Colonic mucosa (tissue), 4 donors: ENCODE data around the gene KRTAP21-1. TPM values are rescaled to one million over a fixed set of nuclear protein-coding genes. Genes with fewer than 3 reads are reported as not detected.

Source experiments
- DNase-seq: peaks from one replicate; pipeline ENCODE4 v3.0.0-alpha.2; 2020
- H3K27ac ChIP-seq: fragments of 200-600 bp; one replicate; pipeline ENCODE4 v1.8.0; 2021
- H3K27me3 ChIP-seq: fragments of 200-600 bp; one replicate; pipeline ENCODE4 v1.8.0; 2021
- H3K36me3 ChIP-seq: fragments of 200-600 bp; one replicate; pipeline ENCODE4 v1.8.0; 2021
- H3K4me1 ChIP-seq: fragments of 200-600 bp; one replicate; pipeline ENCODE4 v1.8.0; 2021; ENCODE audit warnings: mild to moderate bottlenecking
- H3K4me3 ChIP-seq: fragments of 200-600 bp; one replicate; pipeline ENCODE4 v1.8.0; 2021
- H3K9ac ChIP-seq, 2 donors: one replicate each; pipeline ENCODE4 v1.7.0; 2013; ENCODE audit warnings: control low read depth in 2 of 2, low read depth in 2 of 2, low read length in 2 of 2
- H3K9me3 ChIP-seq: fragments of 200-600 bp; one replicate; pipeline ENCODE4 v1.8.0; 2021
- intact Hi-C: fragments of 100-400 bp; cut with DNase I; formaldehyde crosslinking; loops from one replicate; pipeline ENCODE4 v1.14.1; 2022
- total RNA-seq, 2 donors: library from RNA; stranded (reverse); fragmentation: NEBNext Ultra II Directional in 1 of 2; extraction: Animal tissue kit (Norgen Biotek cat#: 25700) in 1 of 2; gene quantifications; one replicate each; pipeline ENCODE4 v1.2.1, GENCODE V29; 2021
- TF ChIP-seq, protein P1 (sequence below): fragments of 200-600 bp; IDR thresholded peaks from one replicate; pipeline ENCODE4 v1.8.0; 2022; ENCODE audit warnings: antibody characterized with exemption, mild to moderate bottlenecking
- donor health status: healthy.
- donor health status: DM: no; HTN: no; CAD: no.
- donor health status: DM: no; HTN: no; CAD: no.

KRTAP21-1 gene
- total RNA-seq, 2 donors from 2014 or later: not detected

- no peak for DNase-seq
- no peaks in the 10 kb centered on the region for H3K27me3 ChIP-seq
- no peaks in the 10 kb centered on the region for H3K4me1 ChIP-seq
- H3K9ac ChIP-seq: no peak overlapping the region
- no peaks in the 10 kb centered on the region for H3K36me3 ChIP-seq
- H3K4me3 ChIP-seq: no peak overlapping the region
- no peaks in the 10 kb centered on the region for H3K9me3 ChIP-seq
- no peak overlapping the region for H3K27ac ChIP-seq
- intact Hi-C loops: no loop called here
- TF ChIP-seq, protein P1, sequence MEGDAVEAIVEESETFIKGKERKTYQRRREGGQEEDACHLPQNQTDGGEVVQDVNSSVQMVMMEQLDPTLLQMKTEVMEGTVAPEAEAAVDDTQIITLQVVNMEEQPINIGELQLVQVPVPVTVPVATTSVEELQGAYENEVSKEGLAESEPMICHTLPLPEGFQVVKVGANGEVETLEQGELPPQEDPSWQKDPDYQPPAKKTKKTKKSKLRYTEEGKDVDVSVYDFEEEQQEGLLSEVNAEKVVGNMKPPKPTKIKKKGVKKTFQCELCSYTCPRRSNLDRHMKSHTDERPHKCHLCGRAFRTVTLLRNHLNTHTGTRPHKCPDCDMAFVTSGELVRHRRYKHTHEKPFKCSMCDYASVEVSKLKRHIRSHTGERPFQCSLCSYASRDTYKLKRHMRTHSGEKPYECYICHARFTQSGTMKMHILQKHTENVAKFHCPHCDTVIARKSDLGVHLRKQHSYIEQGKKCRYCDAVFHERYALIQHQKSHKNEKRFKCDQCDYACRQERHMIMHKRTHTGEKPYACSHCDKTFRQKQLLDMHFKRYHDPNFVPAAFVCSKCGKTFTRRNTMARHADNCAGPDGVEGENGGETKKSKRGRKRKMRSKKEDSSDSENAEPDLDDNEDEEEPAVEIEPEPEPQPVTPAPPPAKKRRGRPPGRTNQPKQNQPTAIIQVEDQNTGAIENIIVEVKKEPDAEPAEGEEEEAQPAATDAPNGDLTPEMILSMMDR: no peak
Observed at GRCh38 chr21:30710499-30710898, 44.7 kb downstream of the KRTAP21-1 start.

GRCh38 chr21:30707409-30707808 lies 47.8 kb downstream of the KRTAP21-1 start:
- no peaks in the 10 kb centered on the region for H3K9me3 ChIP-seq
- DNase-seq: no peak
- no peak overlapping the region for H3K4me3 ChIP-seq
- H3K4me1 ChIP-seq: no peaks in the 10 kb centered on the region
- no peak overlapping the region for H3K27ac ChIP-seq
- intact Hi-C loops: no loop called here
- no peaks in the 10 kb centered on the region for H3K36me3 ChIP-seq
- TF ChIP-seq, protein P1: no peak
- no peaks in the 10 kb centered on the region for H3K27me3 ChIP-seq
- H3K9ac ChIP-seq: no peak overlapping the region

Other genes starting within 250 kb of the KRTAP21-1 start
- gene KRTAP19-6, start 213.6 kb downstream of the KRTAP21-1 start, total RNA-seq: not detected
- gene KRTAP19-7, start 194.1 kb downstream of the KRTAP21-1 start, total RNA-seq: not detected
- gene KRTAP22-2, start 165.0 kb downstream of the KRTAP21-1 start, total RNA-seq: not detected
- not detected for gene KRTAP6-3, start 163.0 kb downstream of the KRTAP21-1 start, total RNA-seq
- not detected for gene KRTAP6-2, start 156.5 kb downstream of the KRTAP21-1 start, total RNA-seq
- not detected for gene KRTAP22-1, start 154.3 kb downstream of the KRTAP21-1 start, total RNA-seq
- gene KRTAP6-1, start 141.5 kb downstream of the KRTAP21-1 start, total RNA-seq: not detected
- gene KRTAP20-1, start 139.0 kb downstream of the KRTAP21-1 start, total RNA-seq: not detected
- gene KRTAP20-4, start 134.8 kb downstream of the KRTAP21-1 start, total RNA-seq: not detected
- not detected for gene KRTAP20-2, start 120.2 kb downstream of the KRTAP21-1 start, total RNA-seq
- not detected for gene KRTAP20-3, start 112.6 kb downstream of the KRTAP21-1 start, total RNA-seq
- gene KRTAP21-3, start 36.7 kb downstream of the KRTAP21-1 start, total RNA-seq: not detected
- not detected for gene KRTAP21-2, start 8.2 kb downstream of the KRTAP21-1 start, total RNA-seq
- not detected for gene KRTAP8-1, start 57.8 kb upstream of the KRTAP21-1 start, total RNA-seq
- gene KRTAP7-1, start 74.3 kb upstream of the KRTAP21-1 start, total RNA-seq: not detected
- not detected for gene KRTAP11-1, start 126.2 kb upstream of the KRTAP21-1 start, total RNA-seq